GM12872 (cell line): Measurements from ENCODE around the gene ZSCAN9.

Experiments used
- CTCF ChIP-seq: IDR thresholded peaks from 3 replicates; pipeline ENCODE4 v1.5.1; 2011; ENCODE audit warnings: low read depth, mild to moderate bottlenecking, low read length, moderate library complexity; ENCODE audit not compliant: insufficient read depth

Gene ZSCAN9

GRCh38 chr6:28232785-28233184 lies 7.7 kb downstream of the ZSCAN9 start:
- TF ChIP-seq CTCF: no peak

GRCh38 chr6:28235912-28236452 lies 10.9 kb downstream of the ZSCAN9 start:
- no peak for TF ChIP-seq CTCF

GRCh38 chr6:28239636-28240035 lies 14.6 kb downstream of the ZSCAN9 start:
- TF ChIP-seq CTCF: no peak

GRCh38 chr6:28240471-28240870 lies 15.4 kb downstream of the ZSCAN9 start:
- no peak for TF ChIP-seq CTCF

GRCh38 chr6:28243946-28244345 lies 18.9 kb downstream of the ZSCAN9 start:
- no peak for TF ChIP-seq CTCF

- no peak for TF ChIP-seq CTCF
Measured at GRCh38 chr6:28245206-28245941, 20.3 kb downstream of the ZSCAN9 start.

- no peak for TF ChIP-seq CTCF
Measured at GRCh38 chr6:28248916-28249315, 23.8 kb downstream of the ZSCAN9 start.
